Measurements from ENCODE around the gene PLEKHG2.
A peak's percentile ranks its signal among the peaks of the same experiment; 100 is the strongest.

The PLEKHG2 gene

DNA sequence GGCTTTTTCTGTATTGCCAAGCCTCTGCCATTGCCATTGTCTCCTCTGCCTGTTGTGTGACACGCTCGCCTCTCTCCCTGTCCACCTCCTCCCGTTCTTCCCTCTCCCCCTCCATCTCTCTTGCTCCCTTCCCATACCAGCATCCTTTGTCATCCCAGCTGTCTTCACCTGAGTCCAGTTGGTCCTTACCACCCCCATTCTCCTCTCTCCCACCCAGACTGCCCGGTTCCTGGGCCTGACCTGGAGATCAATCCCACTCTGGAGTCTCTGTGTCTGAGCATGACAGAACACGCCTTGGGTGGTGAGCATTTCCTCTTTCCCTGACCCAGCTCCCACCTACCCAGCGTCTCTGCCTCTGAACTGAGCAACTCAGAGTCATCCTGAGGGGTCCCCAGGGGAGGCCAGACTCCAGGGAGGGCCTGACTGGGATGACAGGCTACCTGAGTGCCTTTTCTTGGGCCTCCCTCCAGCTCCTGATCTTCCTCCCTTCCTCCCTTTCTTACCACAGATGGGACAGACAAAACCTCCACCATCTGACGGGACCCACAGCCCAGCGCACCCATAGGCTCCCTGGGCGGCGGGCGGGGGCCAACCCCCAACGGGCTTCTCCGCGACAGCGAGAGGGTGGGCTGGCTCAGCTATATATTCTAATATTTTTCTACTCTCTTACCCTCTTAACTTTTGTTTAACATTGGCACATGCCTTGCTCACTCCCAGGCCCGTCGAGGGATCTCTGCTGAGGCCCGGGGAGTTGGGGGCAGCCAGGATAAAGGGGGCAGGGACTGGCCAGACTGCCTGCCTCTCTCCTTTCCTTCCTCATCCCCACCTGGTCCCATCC lies 29.3 kb upstream of the PLEKHG2 start:
- H3K27ac ChIP-seq (ENCODE audit: low read depth, low read length): no peak overlapping the region

DNA sequence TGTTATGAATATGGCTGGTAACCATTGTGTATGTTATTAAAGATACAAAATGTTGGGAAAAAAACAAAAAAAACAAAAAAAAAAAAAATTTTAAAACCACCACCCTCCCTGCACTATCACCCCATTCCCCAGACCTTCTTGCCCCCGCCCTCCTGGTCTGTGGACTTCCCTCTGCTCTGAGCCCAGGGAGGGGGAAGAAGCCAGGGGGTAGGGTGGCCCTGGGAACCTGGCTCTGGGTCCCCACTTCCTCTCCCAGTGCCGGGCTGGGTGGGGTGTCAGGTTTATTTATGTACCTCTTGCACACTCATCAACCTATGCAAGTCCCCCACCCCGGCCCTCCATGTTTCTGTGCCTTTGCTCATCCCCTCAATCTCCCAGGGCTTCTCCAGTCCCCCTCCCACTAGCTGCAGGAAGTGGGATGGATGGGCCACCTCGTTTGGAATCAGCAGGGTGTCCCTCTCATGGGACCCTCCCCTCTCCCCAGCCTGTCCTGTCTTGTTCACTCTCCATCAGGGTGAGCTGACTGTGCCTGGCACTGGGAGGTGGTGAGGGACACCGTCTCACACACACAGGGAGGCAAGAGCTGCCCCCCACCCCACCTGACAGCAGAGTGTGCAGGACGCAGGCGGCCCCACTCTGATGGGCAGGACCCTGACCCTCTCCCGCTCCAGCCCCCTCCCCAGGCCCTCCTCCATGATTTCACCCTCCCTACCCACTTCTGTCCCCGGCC lies 27.5 kb upstream of the PLEKHG2 start:
- H2BK15ac ChIP-seq (replicated peaks; ENCODE audit: low read depth): no peak overlapping the region
- WGBS (ENCODE audit: extremely low coverage, insufficient coverage, low lambda C conversion rate): no CpG with 5 or more reads among the region's 9 CpGs
- no peak overlapping the region for H2BK5ac ChIP-seq (ENCODE audit: low read length)
- H3K4ac ChIP-seq (ENCODE audit: low read depth, low read length): no peak overlapping the region
- H3K4me2 ChIP-seq (ENCODE audit: low read length): no peak overlapping the region
- H3K4me3 ChIP-seq (ENCODE audit: low read length): no peak overlapping the region
- H3K79me1 ChIP-seq (ENCODE audit: low read length): peaks cover 3% of the 10 kb centered on the region
- no peak overlapping the region for H3K56ac ChIP-seq (ENCODE audit: low read length)
- H4K5ac ChIP-seq (ENCODE audit: low read length): no peak overlapping the region
- H3K18ac ChIP-seq (ENCODE audit: low read length): no peak overlapping the region
- no peak overlapping the region for H2AK5ac ChIP-seq (ENCODE audit: low read length)
- no peak overlapping the region for H3K9ac ChIP-seq (ENCODE audit: low read length)
- no peak overlapping the region for H2BK120ac ChIP-seq (ENCODE audit: low read depth, low read length)
- no peak overlapping the region for H3K23ac ChIP-seq (ENCODE audit: low read length)
- peaks cover 11% of the 10 kb centered on the region for H3K36me3 ChIP-seq (ENCODE audit: control insufficient read depth, insufficient read depth, low read length)
- peak; percentile 23 for DNase-seq
- no peak overlapping the region for H4K8ac ChIP-seq (ENCODE audit: low read depth, low read length)
- H3K27me3 ChIP-seq (ENCODE audit: insufficient read depth, low read length, poor library complexity): no peaks in the 10 kb centered on the region
- H3K79me2 ChIP-seq (ENCODE audit: control insufficient read depth, insufficient read depth, low read length): peaks cover 3% of the 10 kb centered on the region
- no peak overlapping the region for H3K27ac ChIP-seq (ENCODE audit: low read depth, low read length)
- H3K4me1 ChIP-seq (ENCODE audit: control insufficient read depth, low read depth, low read length): no peaks in the 10 kb centered on the region

More for the DNA sequence above, 29.3 kb upstream of the PLEKHG2 start:
- no peak overlapping the region for H3K18ac ChIP-seq (ENCODE audit: low read length)
- no peaks in the 10 kb centered on the region for H3K4me1 ChIP-seq (ENCODE audit: control insufficient read depth, low read depth, low read length)
- no peak overlapping the region for H4K5ac ChIP-seq (ENCODE audit: low read length)
- H3K27me3 ChIP-seq (ENCODE audit: insufficient read depth, low read length, poor library complexity): no peaks in the 10 kb centered on the region
- no CpG with 5 or more reads among the region's 18 CpGs for WGBS (ENCODE audit: extremely low coverage, insufficient coverage, low lambda C conversion rate)
- no peak overlapping the region for H2AK5ac ChIP-seq (ENCODE audit: low read length)
- no peaks in the 10 kb centered on the region for H3K79me2 ChIP-seq (ENCODE audit: control insufficient read depth, insufficient read depth, low read length)
- no peak overlapping the region for H4K8ac ChIP-seq (ENCODE audit: low read depth, low read length)
- no peak overlapping the region for H2BK120ac ChIP-seq (ENCODE audit: low read depth, low read length)
- no peak overlapping the region for H3K56ac ChIP-seq (ENCODE audit: low read length)
- no peak overlapping the region for H2BK15ac ChIP-seq (replicated peaks; ENCODE audit: low read depth)
- H3K9ac ChIP-seq (ENCODE audit: low read length): no peak overlapping the region
- no peak overlapping the region for H2BK5ac ChIP-seq (ENCODE audit: low read length)
- peaks cover 13% of the 10 kb centered on the region for H3K36me3 ChIP-seq (ENCODE audit: control insufficient read depth, insufficient read depth, low read length)
- H3K4me2 ChIP-seq (ENCODE audit: low read length): no peak overlapping the region
- H3K23ac ChIP-seq (ENCODE audit: low read length): no peak overlapping the region
- H3K79me1 ChIP-seq (ENCODE audit: low read length): no peaks in the 10 kb centered on the region
- H3K4ac ChIP-seq (ENCODE audit: low read depth, low read length): no peak overlapping the region
- no peak for DNase-seq
- H3K4me3 ChIP-seq (ENCODE audit: low read length): no peak overlapping the region

DNA sequence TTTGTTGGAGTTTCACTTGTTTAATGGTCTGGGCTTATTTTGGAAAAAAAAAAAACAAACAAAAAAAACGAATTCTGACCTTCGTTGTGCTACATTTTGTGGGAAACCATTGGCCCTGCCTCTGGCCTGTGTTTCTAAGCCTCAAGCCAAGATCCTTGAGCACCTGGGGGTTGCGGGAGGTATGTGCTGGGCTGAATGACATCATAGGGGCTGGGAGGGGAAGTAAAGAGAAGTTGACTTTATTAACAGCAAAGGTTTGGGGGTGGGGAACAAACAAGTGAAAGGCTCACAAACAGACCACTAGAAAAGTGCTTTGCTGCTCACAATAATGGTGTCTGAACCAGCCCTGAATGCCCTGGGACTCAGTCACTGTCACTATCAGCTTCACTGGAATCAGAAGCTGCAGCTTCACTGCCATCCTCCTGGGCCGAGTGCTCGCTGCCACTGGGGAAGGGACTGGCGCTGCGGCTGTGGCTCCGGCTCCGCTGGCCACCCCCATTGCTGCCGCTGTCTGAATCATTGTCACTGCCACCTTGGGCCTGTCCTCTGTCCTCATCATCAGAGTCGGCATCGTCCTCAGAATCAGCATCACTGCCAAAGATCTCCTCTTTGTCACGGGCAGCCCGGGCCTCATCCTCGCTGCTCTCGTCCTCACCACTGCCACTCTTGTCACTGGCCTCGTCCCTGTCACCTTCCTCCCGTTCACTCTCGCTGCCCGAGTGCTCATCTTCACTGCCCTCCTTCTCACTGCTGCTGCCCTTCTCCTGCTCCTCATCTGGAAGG lies 26.6 kb upstream of the PLEKHG2 start:
- H3K4me3 ChIP-seq (ENCODE audit: low read length): no peak overlapping the region
- no peak overlapping the region for H3K18ac ChIP-seq (ENCODE audit: low read length)
- H4K8ac ChIP-seq (ENCODE audit: low read depth, low read length): no peak overlapping the region
- H3K23ac ChIP-seq (ENCODE audit: low read length): no peak overlapping the region
- H3K9ac ChIP-seq (ENCODE audit: low read length): no peak overlapping the region
- H3K56ac ChIP-seq (ENCODE audit: low read length): no peak overlapping the region
- DNase-seq: peak; percentile 50
- no peak overlapping the region for H2BK15ac ChIP-seq (replicated peaks; ENCODE audit: low read depth)
- H4K5ac ChIP-seq (ENCODE audit: low read length): no peak overlapping the region
- peaks cover 11% of the 10 kb centered on the region for H3K36me3 ChIP-seq (ENCODE audit: control insufficient read depth, insufficient read depth, low read length)
- H3K4me1 ChIP-seq (ENCODE audit: control insufficient read depth, low read depth, low read length): no peaks in the 10 kb centered on the region
- H2BK5ac ChIP-seq (ENCODE audit: low read length): no peak overlapping the region
- H3K4ac ChIP-seq (ENCODE audit: low read depth, low read length): no peak overlapping the region
- no peak overlapping the region for H3K27ac ChIP-seq (ENCODE audit: low read depth, low read length)
- H3K79me1 ChIP-seq (ENCODE audit: low read length): peaks cover 5% of the 10 kb centered on the region
- H2BK120ac ChIP-seq (ENCODE audit: low read depth, low read length): no peak overlapping the region
- H3K27me3 ChIP-seq (ENCODE audit: insufficient read depth, low read length, poor library complexity): no peaks in the 10 kb centered on the region
- WGBS (ENCODE audit: extremely low coverage, insufficient coverage, low lambda C conversion rate): no CpG with 5 or more reads among the region's 20 CpGs
- no peak overlapping the region for H2AK5ac ChIP-seq (ENCODE audit: low read length)
- no peak overlapping the region for H3K4me2 ChIP-seq (ENCODE audit: low read length)
- peaks cover 4% of the 10 kb centered on the region for H3K79me2 ChIP-seq (ENCODE audit: control insufficient read depth, insufficient read depth, low read length)

DNA sequence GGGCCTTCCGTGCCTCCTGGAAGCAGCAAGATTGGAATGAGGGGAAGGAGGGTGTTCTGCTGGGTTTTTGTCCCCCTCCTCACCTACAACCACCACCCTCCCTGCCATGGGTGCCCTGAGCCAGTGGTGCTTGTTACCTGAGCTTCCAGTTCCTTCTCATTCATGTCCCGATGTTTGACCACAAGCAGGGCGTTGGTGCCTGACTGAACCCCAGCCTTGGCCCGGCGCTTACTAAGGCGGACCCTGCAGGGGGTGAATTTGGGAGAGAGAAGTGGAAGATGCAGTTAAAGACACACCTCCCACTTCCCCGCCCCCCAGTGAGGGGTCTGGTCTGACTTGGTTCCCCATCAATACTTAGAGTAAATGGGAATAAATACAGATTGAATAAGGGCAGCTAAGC lies 25.9 kb upstream of the PLEKHG2 start:
- Histone ChIP-seq H4K8ac (ENCODE audit: low read depth, low read length) (no peak overlapping the region), H3K4me2 (ENCODE audit: low read length) (no peak overlapping the region), H3K4ac (ENCODE audit: low read depth, low read length) (no peak overlapping the region), H3K4me1 (ENCODE audit: control insufficient read depth, low read depth, low read length) (no peaks in the 10 kb centered on the region), H3K27me3 (ENCODE audit: insufficient read depth, low read length, poor library complexity) (no peaks in the 10 kb centered on the region), H3K56ac (ENCODE audit: low read length) (no peak overlapping the region), H3K36me3 (ENCODE audit: control insufficient read depth, insufficient read depth, low read length) (peaks cover 6% of the 10 kb centered on the region), H3K4me3 (ENCODE audit: low read length) (no peak overlapping the region), H2BK15ac (replicated peaks; ENCODE audit: low read depth) (no peak overlapping the region), H2AK5ac (ENCODE audit: low read length) (no peak overlapping the region), H3K27ac (ENCODE audit: low read depth, low read length) (no peak overlapping the region), H3K18ac (ENCODE audit: low read length) (no peak overlapping the region), H2BK5ac (ENCODE audit: low read length) (no peak overlapping the region), H3K23ac (ENCODE audit: low read length) (no peak overlapping the region), H4K5ac (ENCODE audit: low read length) (no peak overlapping the region), H3K79me1 (ENCODE audit: low read length) (peaks cover 5% of the 10 kb centered on the region), H3K79me2 (ENCODE audit: control insufficient read depth, insufficient read depth, low read length) (peaks cover 4% of the 10 kb centered on the region), H2BK120ac (ENCODE audit: low read depth, low read length) (no peak overlapping the region), H3K9ac (ENCODE audit: low read length) (no peak overlapping the region)
- no peak for DNase-seq
- WGBS (ENCODE audit: extremely low coverage, insufficient coverage, low lambda C conversion rate): no CpG with 5 or more reads among the region's 7 CpGs

DNA sequence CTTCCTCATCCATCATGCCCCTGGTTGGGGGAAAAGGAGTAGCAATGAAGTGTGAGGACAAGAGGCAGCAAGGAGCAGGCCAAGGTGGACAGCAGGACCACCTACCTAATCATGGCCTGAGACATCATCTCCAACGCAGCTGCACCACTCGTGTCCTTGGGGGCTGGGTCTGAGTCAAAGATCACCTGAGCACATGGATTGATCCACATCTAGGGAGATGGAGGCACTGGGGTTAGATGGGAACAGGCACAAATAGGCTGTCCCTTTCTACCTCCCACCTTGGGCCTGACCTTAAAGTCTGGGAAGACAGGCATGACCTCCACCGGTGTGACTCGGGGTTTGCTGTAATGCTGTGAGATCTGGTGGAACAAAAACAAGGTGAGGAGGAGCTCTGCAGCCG lies 23.8 kb upstream of the PLEKHG2 start:
- no peak overlapping the region for H2AK5ac ChIP-seq (ENCODE audit: low read length)
- peaks cover 9% of the 10 kb centered on the region for H3K79me2 ChIP-seq (ENCODE audit: control insufficient read depth, insufficient read depth, low read length)
- peaks cover 1% of the 10 kb centered on the region for H3K36me3 ChIP-seq (ENCODE audit: control insufficient read depth, insufficient read depth, low read length)
- H2BK5ac ChIP-seq (ENCODE audit: low read length): no peak overlapping the region
- H4K5ac ChIP-seq (ENCODE audit: low read length): no peak overlapping the region
- no peak overlapping the region for H3K9ac ChIP-seq (ENCODE audit: low read length)
- no peak overlapping the region for H4K8ac ChIP-seq (ENCODE audit: low read depth, low read length)
- no peak overlapping the region for H3K27ac ChIP-seq (ENCODE audit: low read depth, low read length)
- peaks cover 12% of the 10 kb centered on the region for H3K79me1 ChIP-seq (ENCODE audit: low read length)
- WGBS (ENCODE audit: extremely low coverage, insufficient coverage, low lambda C conversion rate): no CpG with 5 or more reads among the region's 5 CpGs
- no peak overlapping the region for H3K4me2 ChIP-seq (ENCODE audit: low read length)
- no peak overlapping the region for H2BK15ac ChIP-seq (replicated peaks; ENCODE audit: low read depth)
- DNase-seq: no peak
- no peak overlapping the region for H3K4ac ChIP-seq (ENCODE audit: low read depth, low read length)
- H3K56ac ChIP-seq (ENCODE audit: low read length): no peak overlapping the region
- no peak overlapping the region for H2BK120ac ChIP-seq (ENCODE audit: low read depth, low read length)
- H3K23ac ChIP-seq (ENCODE audit: low read length): no peak overlapping the region
- H3K4me1 ChIP-seq (ENCODE audit: control insufficient read depth, low read depth, low read length): peaks cover 2% of the 10 kb centered on the region
- H3K27me3 ChIP-seq (ENCODE audit: insufficient read depth, low read length, poor library complexity): no peaks in the 10 kb centered on the region
- H3K4me3 ChIP-seq (ENCODE audit: low read length): no peak overlapping the region
- no peak overlapping the region for H3K18ac ChIP-seq (ENCODE audit: low read length)
